ENCODE measurements around the gene ZFP36L2. TPM values are rescaled to one million over a fixed set of nuclear protein-coding genes. Genes with fewer than 3 reads are reported as not detected.
A peak's percentile ranks its signal among the peaks of the same experiment; 100 is the strongest.

ZFP36L2 gene
- total RNA-seq, 1 donor from 2014 or later: 206 TPM

- intact Hi-C loops (cut with DNase I): no loop called here
- no peak for TF ChIP-seq POLR2A (IDR thresholded peaks at IDR 0.05)
- no peak for TF ChIP-seq POLR2AphosphoS5 (IDR thresholded peaks at IDR 0.05; ENCODE audit: insufficient read depth in 1 of 2, low read depth in 1 of 2)
- TF ChIP-seq, protein P1, sequence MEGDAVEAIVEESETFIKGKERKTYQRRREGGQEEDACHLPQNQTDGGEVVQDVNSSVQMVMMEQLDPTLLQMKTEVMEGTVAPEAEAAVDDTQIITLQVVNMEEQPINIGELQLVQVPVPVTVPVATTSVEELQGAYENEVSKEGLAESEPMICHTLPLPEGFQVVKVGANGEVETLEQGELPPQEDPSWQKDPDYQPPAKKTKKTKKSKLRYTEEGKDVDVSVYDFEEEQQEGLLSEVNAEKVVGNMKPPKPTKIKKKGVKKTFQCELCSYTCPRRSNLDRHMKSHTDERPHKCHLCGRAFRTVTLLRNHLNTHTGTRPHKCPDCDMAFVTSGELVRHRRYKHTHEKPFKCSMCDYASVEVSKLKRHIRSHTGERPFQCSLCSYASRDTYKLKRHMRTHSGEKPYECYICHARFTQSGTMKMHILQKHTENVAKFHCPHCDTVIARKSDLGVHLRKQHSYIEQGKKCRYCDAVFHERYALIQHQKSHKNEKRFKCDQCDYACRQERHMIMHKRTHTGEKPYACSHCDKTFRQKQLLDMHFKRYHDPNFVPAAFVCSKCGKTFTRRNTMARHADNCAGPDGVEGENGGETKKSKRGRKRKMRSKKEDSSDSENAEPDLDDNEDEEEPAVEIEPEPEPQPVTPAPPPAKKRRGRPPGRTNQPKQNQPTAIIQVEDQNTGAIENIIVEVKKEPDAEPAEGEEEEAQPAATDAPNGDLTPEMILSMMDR (IDR thresholded peaks at IDR 0.05): no peak
Measured at GRCh38 chr2:43259512-43259911, 33.1 kb upstream of the ZFP36L2 start.

GRCh38 chr2:43258547-43259156, 32.2 kb upstream of the ZFP36L2 start:
- Histone ChIP-seq H3K4me3 (no peak overlapping the region), H3K36me3 (no peaks in the 10 kb centered on the region), H3K9me3 (no peaks in the 10 kb centered on the region), H3K27ac (no peak overlapping the region), H3K27me3 (no peaks in the 10 kb centered on the region), H3K4me1 (peaks cover 10% of the 10 kb centered on the region)
- intact Hi-C loops (cut with DNase I): no loop called here
- DNase-seq (ENCODE audit: extremely low spot score in 2 of 2): no peak
- TF ChIP-seq POLR2A (IDR thresholded peaks at IDR 0.05) (no peak), POLR2AphosphoS5 (IDR thresholded peaks at IDR 0.05; ENCODE audit: insufficient read depth in 1 of 2, low read depth in 1 of 2) (no peak)
- TF ChIP-seq, protein P1 (IDR thresholded peaks at IDR 0.05): no peak

More at GRCh38 chr2:43259512-43259911, 33.1 kb upstream of the ZFP36L2 start:
- Histone ChIP-seq H3K4me3 (no peak overlapping the region), H3K27ac (no peak overlapping the region), H3K36me3 (no peaks in the 10 kb centered on the region), H3K9me3 (no peaks in the 10 kb centered on the region), H3K27me3 (no peaks in the 10 kb centered on the region), H3K4me1 (peaks cover 10% of the 10 kb centered on the region)
- no peak for DNase-seq (ENCODE audit: extremely low spot score in 2 of 2)

GRCh38 chr2:43255296-43255910, 29.0 kb upstream of the ZFP36L2 start:
- Histone ChIP-seq H3K27me3 (no peaks in the 10 kb centered on the region), H3K27ac (peak overlapping the region; percentile 50), H3K36me3 (no peaks in the 10 kb centered on the region), H3K4me1 (peaks cover 26% of the 10 kb centered on the region), H3K9me3 (no peaks in the 10 kb centered on the region), H3K4me3 (no peak overlapping the region)
- TF ChIP-seq POLR2AphosphoS5 (IDR thresholded peaks at IDR 0.05; ENCODE audit: insufficient read depth in 1 of 2, low read depth in 1 of 2): no peak
- TF ChIP-seq POLR2A (IDR thresholded peaks at IDR 0.05): no peak
- TF ChIP-seq, protein P1 (IDR thresholded peaks at IDR 0.05): no peak
- DNase-seq (ENCODE audit: extremely low spot score in 2 of 2): no peak
- intact Hi-C loops (cut with DNase I): no loop called here

DNA sequence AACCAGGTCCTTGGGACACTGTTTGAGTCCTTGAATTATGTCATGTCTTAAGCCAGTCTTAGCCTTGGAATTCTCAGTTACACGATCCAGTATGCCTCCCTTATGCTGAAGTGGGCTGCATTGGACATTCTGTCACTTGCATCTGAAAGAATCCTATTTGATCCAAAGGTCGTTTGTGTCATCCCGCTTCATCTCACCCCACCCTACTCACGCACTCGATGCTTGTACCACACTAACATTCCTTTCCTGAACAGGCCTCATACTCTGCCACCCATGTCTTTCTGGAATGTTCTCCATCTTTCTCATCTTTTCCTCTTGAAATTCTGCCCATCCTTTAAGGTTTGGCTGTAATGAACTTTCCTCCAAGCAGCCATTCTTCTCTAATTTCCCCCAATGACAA, 27.9 kb upstream of the ZFP36L2 start:
- H3K36me3 ChIP-seq: no peaks in the 10 kb centered on the region
- H3K27me3 ChIP-seq: no peaks in the 10 kb centered on the region
- no peak for TF ChIP-seq POLR2A (IDR thresholded peaks at IDR 0.05)
- TF ChIP-seq POLR2AphosphoS5 (IDR thresholded peaks at IDR 0.05; ENCODE audit: insufficient read depth in 1 of 2, low read depth in 1 of 2): no peak
- TF ChIP-seq, protein P1 (IDR thresholded peaks at IDR 0.05): no peak
- H3K4me1 ChIP-seq: peaks cover 32% of the 10 kb centered on the region
- H3K9me3 ChIP-seq: no peaks in the 10 kb centered on the region
- no peak overlapping the region for H3K4me3 ChIP-seq
- H3K27ac ChIP-seq: peak overlapping the region; percentile 37
- no peak for DNase-seq (ENCODE audit: extremely low spot score in 2 of 2)
- intact Hi-C loops (cut with DNase I): no loop called here

GRCh38 chr2:43251171-43251731, 24.8 kb upstream of the ZFP36L2 start:
- TF ChIP-seq, protein P1 (IDR thresholded peaks at IDR 0.05): no peak
- TF ChIP-seq POLR2AphosphoS5 (IDR thresholded peaks at IDR 0.05; ENCODE audit: insufficient read depth in 1 of 2, low read depth in 1 of 2): peak; percentile 70 to 71
- DNase-seq (ENCODE audit: extremely low spot score in 2 of 2): no peak
- H3K36me3 ChIP-seq: no peaks in the 10 kb centered on the region
- H3K4me1 ChIP-seq: peaks cover 32% of the 10 kb centered on the region
- H3K9me3 ChIP-seq: no peaks in the 10 kb centered on the region
- H3K27me3 ChIP-seq: no peaks in the 10 kb centered on the region
- H3K27ac ChIP-seq: peak overlapping the region; percentile 94
- no peak overlapping the region for H3K4me3 ChIP-seq
- intact Hi-C loops (cut with DNase I): no loop called here

Measured in vagina (tissue), 2 donors.